Activated naive CD4-positive, alpha-beta T cell treated with anti-CD3 and anti-CD28 coated beads, Interleukin-2, amount 50 U/mL, for 16 hours (primary cell): ENCODE measurements around the gene PMM2.
"Not testable (repeated sequence)": the region's sequence is repeated elsewhere in the genome, so short reads cannot be mapped to it uniquely, and the experiment has no call there.

ENCODE experiments used
- DNase-seq: peaks from one replicate; pipeline ENCODE4 v3.0.0-alpha.2; 2020

PMM2 gene

DNA sequence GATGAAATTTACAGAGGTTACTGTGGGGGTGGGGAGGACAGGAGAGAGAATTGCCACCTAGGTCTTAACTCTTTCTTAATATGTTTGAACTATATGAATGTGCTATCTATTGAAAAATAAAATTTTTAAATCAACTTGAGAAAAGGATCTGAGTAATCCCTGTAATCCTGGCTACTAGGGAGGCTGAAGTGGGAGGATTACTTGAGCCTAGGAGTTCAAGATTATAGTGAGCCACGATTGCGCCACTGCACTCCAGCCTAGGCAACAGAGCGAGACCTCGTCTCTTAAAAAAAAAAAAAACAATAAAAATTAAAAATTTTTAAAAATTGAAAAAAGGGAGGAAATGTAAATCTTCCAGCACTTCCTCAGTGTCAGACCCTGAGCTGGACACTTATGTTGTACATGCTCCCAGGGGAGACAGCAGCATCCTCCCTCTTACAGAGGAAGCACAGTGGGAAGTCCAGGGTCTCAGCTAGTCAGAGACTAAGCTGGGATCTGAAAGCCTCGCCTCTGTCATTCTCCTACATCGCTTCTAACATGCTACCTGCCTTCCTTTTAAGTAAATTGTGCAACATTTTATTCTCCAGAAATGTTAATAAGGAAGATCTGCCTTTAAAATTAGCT is 21.9 kb downstream of the PMM2 start:
- no peak for DNase-seq

DNA sequence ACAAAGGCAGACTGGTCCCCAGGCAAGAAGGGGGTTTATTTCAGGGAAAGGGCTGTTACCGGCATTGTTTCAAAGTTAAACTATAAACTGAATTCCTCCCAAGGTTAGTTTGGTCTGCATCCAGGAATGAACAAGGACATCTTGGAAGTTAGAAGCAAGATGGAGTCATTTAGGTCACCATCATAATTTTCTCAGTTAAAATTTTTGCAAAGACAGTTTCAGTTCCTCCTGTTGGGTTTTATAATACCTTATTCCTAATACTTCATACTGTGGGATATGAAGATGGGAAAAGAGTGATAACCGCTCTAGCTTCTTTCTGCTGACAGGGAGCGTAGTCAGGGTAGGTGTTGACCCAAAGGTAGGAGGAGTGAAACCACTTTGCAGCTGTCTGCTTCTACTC is 24.8 kb downstream of the PMM2 start:
- DNase-seq, result no peak

DNA sequence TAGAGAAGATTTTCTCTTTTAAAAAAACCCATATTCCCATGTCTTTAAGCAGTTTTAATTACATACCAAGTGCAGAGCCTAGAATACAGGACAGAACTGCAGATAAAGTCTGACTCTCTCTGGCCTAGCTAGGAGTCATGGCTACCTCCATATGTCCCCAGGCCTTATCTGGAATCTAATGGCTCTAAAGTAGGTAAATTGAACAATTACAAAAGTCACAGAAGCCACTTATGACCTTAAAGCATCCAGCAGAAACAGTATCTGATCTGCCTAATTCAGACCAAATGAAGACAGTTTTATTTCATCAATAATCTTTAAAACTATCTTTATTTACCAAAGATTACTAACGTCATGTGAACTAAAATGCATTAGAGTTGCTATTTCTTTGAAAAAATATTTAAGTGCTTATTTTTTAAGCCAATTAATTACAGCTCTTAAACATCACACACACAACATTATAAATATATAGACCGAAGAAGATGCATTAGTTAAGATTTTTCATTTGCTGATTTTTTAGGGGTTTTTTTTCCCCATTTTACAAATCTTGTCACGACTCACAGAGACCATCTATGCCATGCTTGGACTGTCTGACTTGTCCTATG is 28.7 kb downstream of the PMM2 start:
- DNase-seq, result no peak

GRCh38 chr16:8828541-8829165 is 31.0 kb downstream of the PMM2 start:
- no peak for DNase-seq

GRCh38 chr16:8831450-8831849 is 33.8 kb downstream of the PMM2 start:
- no peak for DNase-seq

- DNase-seq, result no peak
Measured at GRCh38 chr16:8831871-8832716, 34.5 kb downstream of the PMM2 start.

- DNase-seq, result no peak
Measured at GRCh38 chr16:8832717-8833105, 35.1 kb downstream of the PMM2 start.

DNA sequence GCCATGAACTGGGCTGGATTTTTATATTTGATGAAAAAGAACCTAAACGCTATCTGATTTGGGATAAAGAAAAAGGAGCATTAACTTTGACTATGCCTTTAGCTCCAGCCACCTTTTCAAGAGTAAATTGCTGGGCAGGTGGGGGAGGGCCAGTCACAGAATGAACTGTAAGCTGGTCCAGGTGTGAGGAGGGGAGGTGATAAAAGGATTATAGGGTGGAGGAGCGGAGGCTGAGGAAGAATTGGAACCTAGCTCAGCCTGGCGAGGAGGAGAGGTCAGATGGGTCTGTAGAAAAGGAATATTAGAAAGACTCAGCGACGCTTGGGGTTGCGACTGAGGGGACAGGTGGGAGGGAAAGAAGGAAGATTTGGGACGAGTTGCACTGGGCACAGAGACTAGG is 39.2 kb downstream of the PMM2 start:
- DNase-seq, result not testable (repeated sequence)

GRCh38 chr16:8837594-8837993 is 40.0 kb downstream of the PMM2 start:
- not testable (repeated sequence) for DNase-seq

DNA sequence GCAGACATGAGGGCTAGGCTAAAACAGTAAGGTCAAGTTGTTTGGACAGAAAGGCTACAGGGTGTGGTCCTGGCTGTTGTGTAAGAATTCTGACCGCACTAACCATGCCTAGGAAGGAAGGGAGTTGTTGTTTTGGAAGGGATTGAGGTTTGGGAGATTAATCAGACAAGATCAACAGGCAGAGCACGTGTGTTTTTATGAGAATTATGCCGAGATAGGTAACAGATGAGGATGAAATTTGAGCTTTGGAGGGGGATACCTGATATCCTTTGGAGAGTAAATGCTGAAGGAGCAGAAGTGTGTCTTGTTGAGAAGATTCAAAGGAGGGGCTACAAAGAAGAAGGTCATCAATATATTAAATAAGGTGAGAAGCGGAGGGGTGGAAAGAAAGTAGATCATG is 44.4 kb downstream of the PMM2 start:
- DNase-seq, result not testable (repeated sequence)

DNA sequence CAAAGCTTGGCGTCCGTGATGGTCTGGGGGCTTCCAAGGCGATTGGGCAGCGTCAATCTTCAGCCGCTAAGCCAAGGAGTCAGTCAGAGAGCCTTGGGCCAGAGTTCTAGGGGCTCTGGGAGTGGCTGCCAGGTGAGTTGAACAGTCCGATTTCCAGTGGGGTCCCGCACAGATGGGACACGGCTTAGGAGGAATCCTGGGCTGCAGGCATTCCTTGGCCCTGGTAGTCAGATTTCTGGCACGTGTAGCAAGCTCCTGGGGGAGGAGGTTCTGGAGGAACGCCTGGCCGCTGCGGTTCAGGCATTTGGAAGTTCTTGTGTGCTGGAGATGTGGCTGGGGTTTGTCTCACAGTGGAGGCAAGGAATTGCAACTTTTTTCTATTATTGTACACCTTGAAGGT is 45.7 kb downstream of the PMM2 start:
- not testable (repeated sequence) for DNase-seq

GRCh38 chr16:8845699-8846298 is 48.2 kb downstream of the PMM2 start:
- DNase-seq, result no peak

- no peak for DNase-seq
Measured at GRCh38 chr16:8846401-8846932, 48.8 kb downstream of the PMM2 start.

- no peak for DNase-seq
Measured at GRCh38 chr16:8847145-8847544, 49.5 kb downstream of the PMM2 start.

DNA sequence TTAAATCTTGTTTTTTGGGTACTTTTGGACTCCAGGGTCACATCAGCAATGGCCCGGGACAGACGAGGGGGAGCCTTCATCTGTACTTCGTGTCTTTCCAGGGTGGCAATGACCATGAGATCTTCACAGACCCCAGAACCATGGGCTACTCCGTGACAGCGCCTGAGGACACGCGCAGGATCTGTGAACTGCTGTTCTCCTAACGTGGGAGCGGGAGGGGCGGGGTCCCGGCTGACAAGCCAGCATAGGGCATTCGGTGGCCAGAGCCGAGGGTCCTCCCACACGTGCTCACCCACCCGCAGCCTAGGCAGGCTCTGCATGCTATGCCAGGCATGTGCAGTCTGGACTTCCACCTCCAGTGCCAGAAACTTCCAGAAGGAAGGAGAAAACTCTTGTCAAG is 50.0 kb downstream of the PMM2 start:
- no peak for DNase-seq

DNA sequence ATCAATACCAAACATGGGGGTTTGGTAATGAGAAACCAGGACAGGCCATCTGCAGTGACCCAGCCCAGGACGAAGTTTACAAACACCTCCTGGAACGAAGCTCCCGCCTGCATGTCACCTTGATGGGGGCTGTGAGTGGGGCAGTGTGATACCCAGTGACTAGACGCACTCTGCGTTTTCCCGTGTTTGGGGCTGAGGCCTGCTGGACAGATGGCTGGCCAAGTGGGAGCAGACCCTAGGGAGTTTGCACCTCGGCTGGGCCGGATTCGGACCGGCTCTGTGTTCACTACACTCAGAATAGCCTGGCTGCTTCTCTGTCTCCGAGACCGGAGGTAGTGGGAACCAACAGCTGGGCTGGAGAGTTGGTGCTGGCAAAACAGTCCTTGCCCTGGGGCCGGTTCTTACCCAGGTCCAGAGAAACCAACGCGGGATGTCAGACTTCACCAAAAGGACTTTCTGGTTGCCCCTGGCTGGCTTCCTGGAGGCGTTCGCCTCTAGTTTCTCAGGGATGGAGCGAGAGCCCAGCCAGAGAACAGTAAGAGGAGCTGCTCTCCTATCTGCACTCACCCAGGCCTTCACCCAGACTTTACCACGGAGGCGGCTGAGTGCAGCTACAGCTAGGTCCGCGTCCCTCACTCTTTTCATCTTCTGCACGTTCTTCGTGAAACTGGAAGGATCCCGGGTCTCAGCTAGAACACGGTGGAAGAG is 50.7 kb downstream of the PMM2 start:
- DNase-seq, result no peak

DNA sequence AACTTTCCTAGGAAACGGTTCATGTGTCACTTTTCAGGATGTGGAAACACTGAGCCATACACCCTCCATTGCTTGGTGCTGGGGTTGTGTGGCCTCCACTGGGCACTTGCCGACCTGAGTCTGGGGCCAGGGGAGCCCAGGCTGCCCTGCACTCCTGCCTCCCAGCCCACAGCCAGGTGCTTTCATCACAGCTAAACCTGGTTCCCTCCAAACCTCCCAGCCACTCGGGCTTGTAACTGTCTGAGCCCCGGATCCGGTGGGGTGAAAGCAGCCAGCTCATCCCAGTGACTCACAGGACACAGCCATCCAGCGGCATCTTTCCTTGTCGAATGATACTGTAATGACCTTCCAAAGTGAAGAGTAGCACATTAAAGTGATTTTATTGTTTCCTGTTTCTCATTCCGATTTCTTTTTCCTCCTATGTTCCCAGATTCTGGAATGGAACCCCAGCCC is 51.3 kb downstream of the PMM2 start:
- DNase-seq, result no peak

GRCh38 chr16:8849411-8850011 is 51.9 kb downstream of the PMM2 start:
- no peak for DNase-seq

DNA sequence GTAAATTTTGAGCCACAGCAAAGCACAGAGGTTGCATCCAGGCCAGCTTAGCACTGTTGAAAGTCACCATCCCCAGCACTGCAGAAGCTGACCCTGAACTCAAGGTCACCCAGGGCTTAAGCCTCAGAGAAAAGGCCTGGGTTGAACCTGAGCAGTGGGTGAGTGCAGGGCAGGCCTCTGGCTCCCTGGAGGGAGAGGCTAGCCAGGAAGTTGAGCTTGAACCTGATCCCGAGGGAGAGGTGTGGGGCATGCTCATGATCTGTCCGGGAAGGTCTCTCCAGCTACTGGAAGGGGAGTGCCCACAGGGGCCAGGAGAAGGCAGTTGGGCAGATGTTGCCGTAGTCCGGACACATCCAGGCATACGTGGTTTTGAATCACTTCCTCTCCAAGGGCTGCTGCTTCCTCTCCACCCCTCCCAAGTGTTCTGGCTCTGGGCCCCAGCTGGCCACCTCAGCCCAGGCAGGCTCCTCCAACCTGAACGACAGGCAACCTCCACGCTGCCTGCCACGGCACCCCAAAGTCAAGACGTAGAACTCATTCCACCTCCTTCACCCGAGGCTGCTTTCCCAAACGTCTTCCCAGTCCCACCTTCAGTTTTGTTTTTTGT is 52.7 kb downstream of the PMM2 start:
- no peak for DNase-seq

- no peak for DNase-seq
Measured at GRCh38 chr16:8851761-8852403, 54.2 kb downstream of the PMM2 start.

GRCh38 chr16:8852534-8852933 is 54.9 kb downstream of the PMM2 start:
- no peak for DNase-seq
